HepG2 (cell line): ENCODE measurements around the gene KIAA1217. TPM values are rescaled to one million over a fixed set of nuclear protein-coding genes. Genes with fewer than 3 reads are reported as not detected.

Source experiments
- ATAC-seq: fragments of 200-7000 bp; cut with Tn5 transposase; 3 replicates; pipeline ENCODE4 v1.9.1; 2020; ENCODE audit warnings: mild to moderate bottlenecking, moderate library complexity
- BruUV-seq: library from RNA; stranded (reverse); fragments of 400-500 nt; replicated peaks from 2 replicates; lab custom pipeline; 2021; lab: Mats Ljungman, UMichigan
- CTCF ChIA-PET: fragments of 300-600 bp; formaldehyde crosslinking; extraction: SDS; loops from one replicate; lab custom pipeline; 2021; ENCODE audit warnings: low total read pairs, inconsistent platforms, low intra/inter-chr PET ratio; lab: Yijun Ruan, JAX
- POLR2A ChIA-PET: fragments of 350-600 bp; sonication (Branson Sonifier 250); formaldehyde crosslinking; loops from one replicate; lab custom pipeline; 2020; ENCODE audit warnings: antibody characterized with exemption, inconsistent platforms; lab: Yijun Ruan, JAX
- DNase-seq: peaks from one replicate; pipeline ENCODE4 v3.0.0-alpha.2; 2015; ENCODE audit warnings: low spot score
- FAIRE-seq: peaks from 3 replicates; lab custom pipeline; 2011; peaks lifted over from hg19 to GRCh38; lab: Jason Lieb, UNC
- H2AFZ ChIP-seq: one replicate; pipeline ENCODE4 v1.6.1; 2011; ENCODE audit warnings: low read length, inconsistent platforms
- H3K27ac ChIP-seq: fragments of 300-600 bp; 3 replicates; pipeline ENCODE4 v1.8.0; 2011; ENCODE audit warnings: mixed run types, mild to moderate bottlenecking, mixed read lengths, low read length, inconsistent platforms; ENCODE audit not compliant: insufficient read depth; ENCODE audit errors: extremely low read length
- H3K27me3 ChIP-seq, 2 experiments: fragments of 200-600 bp in 1 of 2; 2 replicates in 1 of 2; 3 replicates in 1 of 2; pipeline versions ENCODE4 v1.6.0 to v1.8.0; 2011; ENCODE audit warnings: low read length in 2 of 2, mild to moderate bottlenecking in 2 of 2, moderate library complexity in 2 of 2, inconsistent platforms in 1 of 2; ENCODE audit not compliant: insufficient read depth in 2 of 2, control insufficient read depth in 1 of 2
- H3K36me3 ChIP-seq, 2 experiments: fragments of 200-600 bp in 1 of 2; replicated peaks in 1 of 2; 2 replicates in 1 of 2; 3 replicates in 1 of 2; pipeline versions ENCODE4 v1.5.1 to v1.8.0; 2011; ENCODE audit warnings: low read length in 2 of 2, inconsistent platforms in 1 of 2; ENCODE audit not compliant: insufficient read depth in 2 of 2, control insufficient read depth in 1 of 2
- H3K4me1 ChIP-seq: 2 replicates; pipeline ENCODE4 v1.5.1; 2012; ENCODE audit warnings: low read length, inconsistent platforms; ENCODE audit not compliant: insufficient read depth
- H3K4me2 ChIP-seq: 2 replicates; pipeline ENCODE4 v1.6.0; 2011; ENCODE audit warnings: low read depth, low read length, inconsistent platforms
- H3K4me3 ChIP-seq, 3 experiments: fragments of 200-600 bp in 1 of 3; sonication (generic), shearing (Covaris generic) in 1 of 3; replicated peaks in 1 of 3; 2 replicates each; pipeline ENCODE4 v1.5.1; 2011 to 2016; ENCODE audit warnings: low read length in 3 of 3, inconsistent platforms in 2 of 3, low read depth in 2 of 3, mild to moderate bottlenecking in 2 of 3, control low read depth in 1 of 3, mixed read lengths in 1 of 3; ENCODE audit not compliant: insufficient read depth in 1 of 3
- H3K79me2 ChIP-seq: one replicate; pipeline ENCODE4 v1.6.1; 2011; ENCODE audit warnings: low read length, inconsistent platforms; ENCODE audit not compliant: insufficient read depth
- H3K9ac ChIP-seq: 2 replicates; pipeline ENCODE4 v1.6.0; 2011; ENCODE audit warnings: mild to moderate bottlenecking, low read depth, low read length, inconsistent platforms; ENCODE audit not compliant: insufficient read depth
- H3K9me3 ChIP-seq: 2 replicates; pipeline ENCODE4 v1.5.1; 2012; ENCODE audit warnings: mild to moderate bottlenecking, low read length
- H4K20me1 ChIP-seq: 2 replicates; pipeline ENCODE4 v1.6.0; 2011; ENCODE audit warnings: inconsistent platforms, mild to moderate bottlenecking, low read length, moderate library complexity; ENCODE audit not compliant: insufficient read depth
- ESRRA ChIP-seq: sonication (generic); formaldehyde crosslinking; IDR thresholded peaks from 2 replicates; pipeline ENCODE4 v1.5.1; 2020; ENCODE audit warnings: mild to moderate bottlenecking, low read depth, missing genetic modification reagents
- EZH2 ChIP-seq: conservative IDR thresholded peaks from 2 replicates; pipeline ENCODE4 v1.6.1; 2012; ENCODE audit warnings: mild to moderate bottlenecking, low read depth, low read length, moderate library complexity
- FIP1L1 ChIP-seq: fragments of 200-400 bp; formaldehyde crosslinking; IDR thresholded peaks from 2 replicates; pipeline ENCODE4 v1.6.1; 2018; ENCODE audit warnings: low read depth, mild to moderate bottlenecking, low read length, moderate library complexity, borderline replicate concordance; ENCODE audit not compliant: insufficient read depth
- GABPB1 ChIP-seq: IDR thresholded peaks from 2 replicates; pipeline ENCODE4 v1.6.1; 2016; ENCODE audit warnings: mild to moderate bottlenecking, missing genetic modification reagents, moderate library complexity, missing compliant biosample characterization
- GPN1 ChIP-seq: sonication (generic); formaldehyde crosslinking; IDR thresholded peaks from 2 replicates; pipeline ENCODE4 v1.5.1; 2020; ENCODE audit warnings: missing genetic modification reagents, borderline replicate concordance
- HMGA1 ChIP-seq: sonication (generic); formaldehyde crosslinking; conservative IDR thresholded peaks from 2 replicates; pipeline ENCODE4 v1.4.0; 2020; ENCODE audit warnings: missing genetic modification reagents
- KAT7 ChIP-seq: IDR thresholded peaks from 2 replicates; pipeline ENCODE4 v1.6.1; 2018; ENCODE audit warnings: borderline replicate concordance, missing compliant biosample characterization
- MTF1 ChIP-seq: sonication (generic); formaldehyde crosslinking; IDR thresholded peaks from 2 replicates; pipeline ENCODE4 v1.5.0; 2020; ENCODE audit warnings: missing genetic modification reagents
- NKX3-1 ChIP-seq: sonication (generic); formaldehyde crosslinking; IDR thresholded peaks from 2 replicates; pipeline ENCODE4 v1.5.0; 2020; ENCODE audit warnings: missing genetic modification reagents
- PCBP1 ChIP-seq: fragments of 200-400 bp; formaldehyde crosslinking; IDR thresholded peaks from 2 replicates; pipeline ENCODE4 v1.6.1; 2017; ENCODE audit warnings: mild to moderate bottlenecking, low read depth, low read length, borderline replicate concordance
- SMARCC2 ChIP-seq: fragments of 450-650 bp; IDR thresholded peaks from 2 replicates; pipeline ENCODE4 v1.6.1; 2017; ENCODE audit warnings: antibody characterized with exemption, mild to moderate bottlenecking
- ZBTB3 ChIP-seq: sonication (generic); formaldehyde crosslinking; IDR thresholded peaks from 2 replicates; pipeline ENCODE4 v1.4.0; 2020; ENCODE audit warnings: low read depth, mild to moderate bottlenecking, moderate library complexity, missing genetic modification reagents, borderline replicate concordance
- ZNF343 ChIP-seq: sonication (generic); formaldehyde crosslinking; IDR thresholded peaks from 2 replicates; pipeline ENCODE4 v1.4.0; 2020; ENCODE audit warnings: mild to moderate bottlenecking, missing genetic modification reagents
- WGBS: methylation state at CpG from one replicate; pipeline ENCODE4 v1.1.6; 2017; ENCODE audit warnings: low lambda C conversion rate; 5-methylcytosine and 5-hydroxymethylcytosine counted together
- in situ Hi-C: cut with HindIII; loops from 2 replicates; pipeline ENCODE4 v1.10.0; 2017; ENCODE audit warnings: low pct_unique_long_range_greater_than_20kb; ENCODE audit not compliant: extremely low pct_ligation_motif_present
- intact Hi-C: fragments of 100-400 bp; cut with micrococcal nuclease; formaldehyde crosslinking; loops from one replicate; pipeline ENCODE4 v1.10.0; 2022; ENCODE audit not compliant: unreplicated experiment
- polyA plus RNA-seq, 8 experiments: library from polyadenylated mRNA; depleted of rRNA in 3 of 8; stranded (reverse) in 7 of 8; unstranded in 1 of 8; fragments of >200 nt; fragmentation: Illumina TruSeq in 4 of 8; extraction: Trizol in 4 of 8; gene quantifications; 2 replicates each; pipeline versions ENCODE4 v1.2.1 to v1.2.3, GENCODE V29; 2011 to 2016; ENCODE audit warnings: low read depth in 4 of 8, missing spikeins in 1 of 8, mixed read lengths in 1 of 8; ENCODE audit not compliant: insufficient read depth in 1 of 8
- total RNA-seq, 5 experiments: library from RNA; depleted of rRNA; stranded (reverse); fragments of >200 nt; fragmentation: Illumina TruSeq; extraction: Trizol; gene quantifications; 2 replicates each; pipeline ENCODE4 v1.2.3, GENCODE V29; 2016; ENCODE audit warnings: low read depth in 1 of 5
- TF ChIP-seq, protein P1 (sequence below): sonication (generic); formaldehyde crosslinking; IDR thresholded peaks from 2 replicates; pipeline ENCODE4 v1.4.0; 2020; ENCODE audit warnings: missing genetic modification reagents

Gene KIAA1217
- total and polyA plus RNA-seq, 2 of the 13 experiments (the other 11 are each of a cell fraction or from before 2014, with no cell fraction given) = 4.6 to 10.9 TPM

DNA sequence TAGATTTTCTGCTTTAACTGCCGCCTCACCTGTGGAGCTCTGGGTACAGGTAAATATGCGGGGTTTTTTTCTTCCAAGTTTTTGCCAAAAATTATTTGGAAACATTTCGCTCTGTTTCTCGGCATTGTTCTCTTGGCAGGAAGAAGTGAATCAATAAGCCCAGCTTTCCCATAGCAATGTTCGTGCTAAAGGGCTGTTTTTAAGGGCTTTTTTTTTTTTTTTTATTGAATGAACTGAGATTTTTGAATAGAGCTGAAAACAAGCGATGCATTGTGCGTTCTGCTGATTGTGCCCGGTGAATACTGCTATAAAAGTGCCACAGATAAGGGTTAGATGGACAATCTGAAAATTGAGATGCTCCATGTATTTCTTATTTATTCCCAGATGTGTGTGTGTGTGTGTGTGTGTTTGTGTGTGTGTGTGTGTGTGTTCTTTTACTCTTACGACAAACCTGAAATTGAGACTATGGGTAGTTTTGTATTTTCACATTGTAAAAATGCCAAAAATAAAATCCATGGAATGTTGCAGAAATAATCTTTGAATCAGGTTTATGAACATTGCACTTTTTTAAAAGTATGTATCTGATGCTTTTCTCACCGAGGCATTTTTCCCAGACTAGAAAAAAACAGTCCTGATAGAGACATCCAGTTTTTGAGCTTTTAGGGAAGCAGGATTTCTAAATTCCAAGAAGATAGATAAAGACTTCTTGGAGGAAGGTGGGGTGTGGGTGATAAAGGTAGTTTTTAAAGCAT lies 30.5 kb downstream of the KIAA1217 start:
- WGBS = 95% methylated on average over 10 of the region's 10 CpGs
- intact Hi-C loops (no loop called here), in situ Hi-C loops (no loop called here)
- no peak for DNase-seq
- H3K79me2 ChIP-seq = no peaks in the 10 kb centered on the region
- FAIRE-seq = no peak
- peaks cover 32% of the 10 kb centered on the region for H3K4me1 ChIP-seq
- POLR2A ChIA-PET = no interaction called here
- no peak for ATAC-seq
- CTCF ChIA-PET = no interaction called here
- peaks cover 0 to 2% of the 10 kb centered on the region in 2 experiments; a peak in 1 of 5 replicates for H3K36me3 ChIP-seq
- H3K4me2 ChIP-seq = no peak overlapping the region
- H2AFZ ChIP-seq = no peak overlapping the region
- no TSS peak for BruUV-seq
- 0 out of 2 replicates have a peak, but pooled peaks cover 3% of the 10 kb centered on the region for H4K20me1 ChIP-seq
- H3K9ac ChIP-seq = no peak overlapping the region
- no peaks in the 10 kb centered on the region for H3K9me3 ChIP-seq
- no peak overlapping the region for H3K27ac ChIP-seq
- no peak overlapping the region for H3K4me3 ChIP-seq
- TF ChIP-seq PCBP1 = no peak
- TF ChIP-seq NKX3-1 (CRISPR knock-in tag) = no peak
- no peak for TF ChIP-seq ESRRA
- TF ChIP-seq GABPB1 (CRISPR knock-in tag) = no peak
- no peak for TF ChIP-seq MTF1 (CRISPR knock-in tag)
- no peak for TF ChIP-seq GPN1 (CRISPR knock-in tag)
- no peak for TF ChIP-seq ZBTB3 (CRISPR knock-in tag)
- TF ChIP-seq, protein P1, sequence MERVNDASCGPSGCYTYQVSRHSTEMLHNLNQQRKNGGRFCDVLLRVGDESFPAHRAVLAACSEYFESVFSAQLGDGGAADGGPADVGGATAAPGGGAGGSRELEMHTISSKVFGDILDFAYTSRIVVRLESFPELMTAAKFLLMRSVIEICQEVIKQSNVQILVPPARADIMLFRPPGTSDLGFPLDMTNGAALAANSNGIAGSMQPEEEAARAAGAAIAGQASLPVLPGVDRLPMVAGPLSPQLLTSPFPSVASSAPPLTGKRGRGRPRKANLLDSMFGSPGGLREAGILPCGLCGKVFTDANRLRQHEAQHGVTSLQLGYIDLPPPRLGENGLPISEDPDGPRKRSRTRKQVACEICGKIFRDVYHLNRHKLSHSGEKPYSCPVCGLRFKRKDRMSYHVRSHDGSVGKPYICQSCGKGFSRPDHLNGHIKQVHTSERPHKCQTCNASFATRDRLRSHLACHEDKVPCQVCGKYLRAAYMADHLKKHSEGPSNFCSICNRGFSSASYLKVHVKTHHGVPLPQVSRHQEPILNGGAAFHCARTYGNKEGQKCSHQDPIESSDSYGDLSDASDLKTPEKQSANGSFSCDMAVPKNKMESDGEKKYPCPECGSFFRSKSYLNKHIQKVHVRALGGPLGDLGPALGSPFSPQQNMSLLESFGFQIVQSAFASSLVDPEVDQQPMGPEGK = no peak
- TF ChIP-seq FIP1L1 = no peak
- no peak for TF ChIP-seq EZH2
- TF ChIP-seq KAT7 (CRISPR knock-in tag) = no peak
- no peak for TF ChIP-seq HMGA1 (CRISPR knock-in tag)
- no peak for TF ChIP-seq ZNF343
- TF ChIP-seq SMARCC2 = no peak
- no peaks in the 10 kb centered on the region for H3K27me3 ChIP-seq
